ENCODE results near the gene METTL24.

The METTL24 gene

DNA sequence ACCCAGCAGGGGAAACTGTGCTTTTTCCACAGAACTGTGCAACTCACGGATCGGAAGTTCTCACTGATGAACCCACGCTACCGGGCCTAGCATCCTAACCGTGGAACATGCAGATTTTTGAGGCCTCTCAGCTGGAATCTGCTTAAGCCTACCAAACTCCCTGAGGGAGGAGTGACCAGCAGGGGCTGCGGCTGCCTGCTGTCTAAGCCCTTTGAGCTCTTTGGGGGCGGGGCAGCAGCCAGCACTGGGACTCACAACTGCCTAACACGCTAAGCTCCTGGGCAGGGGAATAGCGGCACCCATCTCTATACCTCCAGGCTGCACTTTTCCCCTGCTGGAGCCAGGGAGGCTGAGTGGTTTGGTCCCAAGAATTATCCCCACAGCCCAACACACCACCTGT is 20.4 kb upstream of the METTL24 start:
- TF ChIP-seq, protein P1, sequence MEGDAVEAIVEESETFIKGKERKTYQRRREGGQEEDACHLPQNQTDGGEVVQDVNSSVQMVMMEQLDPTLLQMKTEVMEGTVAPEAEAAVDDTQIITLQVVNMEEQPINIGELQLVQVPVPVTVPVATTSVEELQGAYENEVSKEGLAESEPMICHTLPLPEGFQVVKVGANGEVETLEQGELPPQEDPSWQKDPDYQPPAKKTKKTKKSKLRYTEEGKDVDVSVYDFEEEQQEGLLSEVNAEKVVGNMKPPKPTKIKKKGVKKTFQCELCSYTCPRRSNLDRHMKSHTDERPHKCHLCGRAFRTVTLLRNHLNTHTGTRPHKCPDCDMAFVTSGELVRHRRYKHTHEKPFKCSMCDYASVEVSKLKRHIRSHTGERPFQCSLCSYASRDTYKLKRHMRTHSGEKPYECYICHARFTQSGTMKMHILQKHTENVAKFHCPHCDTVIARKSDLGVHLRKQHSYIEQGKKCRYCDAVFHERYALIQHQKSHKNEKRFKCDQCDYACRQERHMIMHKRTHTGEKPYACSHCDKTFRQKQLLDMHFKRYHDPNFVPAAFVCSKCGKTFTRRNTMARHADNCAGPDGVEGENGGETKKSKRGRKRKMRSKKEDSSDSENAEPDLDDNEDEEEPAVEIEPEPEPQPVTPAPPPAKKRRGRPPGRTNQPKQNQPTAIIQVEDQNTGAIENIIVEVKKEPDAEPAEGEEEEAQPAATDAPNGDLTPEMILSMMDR (IDR thresholded peaks at IDR 0.05; ENCODE audit: low read depth, low read length, missing control alignments): no peak
- no peak for DNase-seq (ENCODE audit: low read depth)
- no peak overlapping the region for H3K4me3 ChIP-seq (ENCODE audit: low read depth, low read length)

DNA sequence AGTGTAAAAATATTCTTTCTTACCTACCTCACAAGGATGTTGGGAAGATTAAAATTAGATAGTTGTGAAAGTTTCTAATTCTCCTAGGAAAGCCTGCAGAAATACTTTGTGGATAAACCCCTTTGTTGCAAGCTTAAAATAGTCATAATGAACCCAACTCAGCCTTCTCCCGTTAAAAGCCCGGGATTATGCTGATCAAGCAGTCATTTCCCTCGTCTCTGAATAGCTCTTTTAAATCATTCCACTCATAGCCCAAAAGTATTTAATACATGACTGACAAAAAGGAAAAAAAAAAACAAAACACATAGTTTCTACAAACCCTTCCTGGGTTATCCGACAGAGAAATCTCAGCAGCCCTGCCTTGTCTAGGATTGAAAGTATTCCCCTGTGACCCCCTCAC is 10.9 kb upstream of the METTL24 start:
- H3K4me3 ChIP-seq (ENCODE audit: low read depth, low read length): no peak overlapping the region
- no peak for DNase-seq (ENCODE audit: low read depth)
- TF ChIP-seq, protein P1 (IDR thresholded peaks at IDR 0.05; ENCODE audit: low read depth, low read length, missing control alignments): no peak

DNA sequence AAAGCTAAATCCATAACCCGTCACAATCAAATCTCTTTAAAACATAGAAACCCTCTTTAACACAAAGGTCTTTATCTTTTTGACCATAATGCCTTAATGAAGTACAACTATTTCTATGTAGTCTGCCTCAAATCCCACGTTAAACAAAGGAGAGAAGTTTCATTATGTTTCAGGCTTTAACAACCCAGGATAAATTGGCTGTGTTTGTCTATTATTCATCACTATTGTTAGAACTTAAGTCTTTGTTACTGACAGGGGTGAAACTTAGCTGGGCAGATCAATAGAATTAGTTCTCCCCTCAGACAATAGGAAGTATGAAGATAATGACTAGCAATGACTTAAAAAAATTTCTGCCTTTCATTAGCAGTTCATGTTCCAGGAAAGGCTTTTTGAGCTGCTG is 10.1 kb upstream of the METTL24 start:
- TF ChIP-seq, protein P1 (IDR thresholded peaks at IDR 0.05; ENCODE audit: low read depth, low read length, missing control alignments): no peak
- no peak overlapping the region for H3K4me3 ChIP-seq (ENCODE audit: low read depth, low read length)

DNA sequence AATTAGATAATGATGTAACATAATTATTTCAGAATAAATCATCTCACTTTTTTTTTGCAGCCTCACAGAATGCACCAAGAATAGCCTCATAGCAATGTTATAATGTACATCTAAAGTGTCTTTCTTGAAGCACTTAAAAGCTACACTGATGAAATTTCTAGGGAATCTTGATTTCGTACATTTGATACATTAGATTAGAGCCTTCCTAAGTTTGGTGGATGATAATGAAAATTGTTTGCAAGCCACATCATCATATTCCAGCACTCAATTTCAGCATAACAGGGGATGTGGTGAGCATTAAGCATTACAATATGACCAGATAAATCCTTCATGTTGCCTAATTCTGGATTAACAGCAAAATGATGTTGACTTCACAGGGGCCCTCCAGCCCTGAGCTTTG is 9.7 kb upstream of the METTL24 start:
- TF ChIP-seq, protein P1 (IDR thresholded peaks at IDR 0.05; ENCODE audit: low read depth, low read length, missing control alignments): no peak
- no peak for DNase-seq (ENCODE audit: low read depth)
- H3K4me3 ChIP-seq (ENCODE audit: low read depth, low read length): no peak overlapping the region

More for the DNA sequence above, 10.1 kb upstream of the METTL24 start:
- no peak for DNase-seq (ENCODE audit: low read depth)

DNA sequence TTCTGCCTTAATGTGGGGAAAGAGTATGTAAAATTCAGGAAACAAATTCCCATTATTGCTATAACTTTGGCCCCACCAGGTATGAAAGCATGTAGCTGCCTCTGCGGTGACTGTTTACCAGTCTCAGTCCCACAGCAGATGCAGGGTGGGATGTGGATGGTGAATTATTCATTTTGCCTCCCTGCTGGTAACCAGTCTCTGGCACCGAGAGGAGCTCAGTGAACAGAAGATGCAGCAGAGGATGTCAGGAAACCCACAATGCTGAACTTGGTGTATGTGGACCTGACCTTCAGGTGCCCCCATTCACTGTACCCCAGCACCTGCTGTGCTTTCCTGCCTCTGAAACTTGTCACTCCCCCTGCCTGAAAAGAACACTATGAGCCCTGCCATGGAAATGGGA is 8.8 kb upstream of the METTL24 start:
- DNase-seq (ENCODE audit: low read depth): no peak
- H3K4me3 ChIP-seq (ENCODE audit: low read depth, low read length): no peak overlapping the region
- TF ChIP-seq, protein P1 (IDR thresholded peaks at IDR 0.05; ENCODE audit: low read depth, low read length, missing control alignments): no peak

DNA sequence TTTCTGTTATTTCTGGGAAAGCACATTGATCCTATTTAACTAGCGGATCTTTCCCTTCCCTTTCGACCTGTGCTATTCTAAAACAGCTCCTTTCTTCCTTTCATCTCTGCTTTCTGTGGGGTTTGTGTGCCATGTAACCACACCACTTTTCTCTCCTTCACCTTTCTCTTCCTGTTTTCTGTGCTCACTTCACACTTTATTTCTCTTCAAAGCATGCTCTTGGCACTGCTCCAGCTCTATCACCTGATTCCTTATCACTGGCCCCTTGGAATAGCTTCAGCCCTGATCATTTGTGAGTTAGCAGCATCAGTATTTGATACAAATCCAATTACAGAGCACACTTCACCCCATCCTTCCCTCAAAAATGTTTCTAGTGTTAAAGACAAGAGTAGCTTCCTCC is 8.1 kb upstream of the METTL24 start:
- no peak for DNase-seq (ENCODE audit: low read depth)
- no peak overlapping the region for H3K4me3 ChIP-seq (ENCODE audit: low read depth, low read length)
- TF ChIP-seq, protein P1 (IDR thresholded peaks at IDR 0.05; ENCODE audit: low read depth, low read length, missing control alignments): no peak

DNA sequence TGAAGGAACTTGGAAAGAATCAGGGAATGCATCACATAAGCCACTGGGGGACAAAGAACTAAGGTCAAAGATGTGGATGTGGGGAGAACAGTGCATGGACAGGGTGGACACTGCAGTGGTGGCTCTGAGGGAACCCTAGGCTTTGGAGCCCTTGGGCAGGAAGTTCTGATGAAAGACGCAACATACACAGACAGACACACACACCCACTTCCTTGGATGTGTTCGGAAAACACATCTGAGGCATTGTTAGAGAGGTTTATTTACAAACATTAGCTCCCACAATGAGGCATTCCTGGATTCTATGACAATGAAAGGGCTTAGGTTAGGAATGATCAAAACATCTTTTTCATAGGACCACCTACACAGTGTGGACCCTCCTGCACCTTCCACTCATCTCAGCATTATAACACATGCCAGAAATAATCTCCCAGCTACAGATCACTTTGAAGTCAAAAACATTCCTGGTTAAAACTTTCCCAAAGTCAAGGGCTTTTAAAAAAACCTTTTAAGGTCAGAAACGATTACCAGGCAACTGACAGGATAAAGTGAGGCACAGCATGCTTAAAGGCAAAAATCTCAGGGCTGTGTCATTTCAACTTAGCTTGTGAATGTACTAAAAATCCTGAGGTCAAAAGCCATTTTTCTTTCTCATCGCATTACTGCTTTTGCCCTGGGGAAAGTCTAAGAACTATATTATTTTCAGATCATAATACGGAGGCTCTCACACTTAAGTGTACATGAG is 6.4 kb upstream of the METTL24 start:
- no peak overlapping the region for H3K4me3 ChIP-seq (ENCODE audit: low read depth, low read length)
- DNase-seq (ENCODE audit: low read depth): no peak
- TF ChIP-seq, protein P1 (IDR thresholded peaks at IDR 0.05; ENCODE audit: low read depth, low read length, missing control alignments): no peak

All from GM12864 (cell line).